Dendritic cell treated with granulocyte-macrophage colony-stimulating factor and Interleukin-4, amounts not matched to agents 40 ng/mL and 50 ng/mL, for 4 days (primary cell): Measurements from ENCODE around the gene BPHL.
"Not testable (repeated sequence)": the region's sequence is repeated elsewhere in the genome, so short reads cannot be mapped to it uniquely, and the experiment has no call there.

Experiments
- H3K27ac Mint-ChIP-seq: one replicate; pipeline ENCODE4 v1.8.0; 2022; ENCODE audit warnings: mild to moderate bottlenecking, mixed read lengths
- H3K27me3 Mint-ChIP-seq: one replicate; pipeline ENCODE4 v1.8.0; 2022; ENCODE audit warnings: mild to moderate bottlenecking, mixed read lengths
- H3K36me3 Mint-ChIP-seq: one replicate; pipeline ENCODE4 v1.8.0; 2022; ENCODE audit warnings: low read depth, mixed read lengths
- H3K4me1 Mint-ChIP-seq: one replicate; pipeline ENCODE4 v1.8.0; 2022; ENCODE audit warnings: low read depth, mixed read lengths
- H3K4me3 Mint-ChIP-seq: one replicate; pipeline ENCODE4 v1.8.0; 2022; ENCODE audit warnings: mild to moderate bottlenecking, moderate library complexity, mixed read lengths
- H3K9me3 Mint-ChIP-seq: one replicate; pipeline ENCODE4 v1.8.0; 2022; ENCODE audit warnings: mixed read lengths
- intact Hi-C: fragments of 100-400 bp; cut with micrococcal nuclease; formaldehyde crosslinking; loops from one replicate; pipeline ENCODE4 v1.15.0; 2022

Gene BPHL

GRCh38 chr6:3170676-3171075, 52.2 kb downstream of the BPHL start:
- H3K4me3 Mint-ChIP-seq, intact Hi-C loops, H3K27ac Mint-ChIP-seq: not testable (repeated sequence)

GRCh38 chr6:3171313-3172175, 53.0 kb downstream of the BPHL start:
- intact Hi-C loops, H3K36me3 Mint-ChIP-seq, H3K9me3 Mint-ChIP-seq, H3K27me3 Mint-ChIP-seq, H3K4me1 Mint-ChIP-seq, H3K27ac Mint-ChIP-seq, H3K4me3 Mint-ChIP-seq: not testable (repeated sequence)

More at GRCh38 chr6:3170676-3171075, 52.2 kb downstream of the BPHL start:
- H3K27me3 Mint-ChIP-seq, H3K36me3 Mint-ChIP-seq, H3K4me1 Mint-ChIP-seq, H3K9me3 Mint-ChIP-seq: not testable (repeated sequence)

GRCh38 chr6:3172789-3173188, 54.3 kb downstream of the BPHL start:
- H3K27me3 Mint-ChIP-seq, intact Hi-C loops, H3K4me3 Mint-ChIP-seq, H3K4me1 Mint-ChIP-seq, H3K36me3 Mint-ChIP-seq, H3K9me3 Mint-ChIP-seq, H3K27ac Mint-ChIP-seq: not testable (repeated sequence)

GRCh38 chr6:3173636-3174089, 55.2 kb downstream of the BPHL start:
- intact Hi-C loops, H3K4me3 Mint-ChIP-seq, H3K4me1 Mint-ChIP-seq, H3K27ac Mint-ChIP-seq, H3K9me3 Mint-ChIP-seq, H3K36me3 Mint-ChIP-seq, H3K27me3 Mint-ChIP-seq: not testable (repeated sequence)

- no peaks in the 10 kb centered on the region for H3K36me3 Mint-ChIP-seq
- H3K9me3 Mint-ChIP-seq = no peaks in the 10 kb centered on the region
- H3K27ac Mint-ChIP-seq = no peak overlapping the region
- no peak overlapping the region for H3K4me3 Mint-ChIP-seq
- peaks cover 6% of the 10 kb centered on the region for H3K4me1 Mint-ChIP-seq
- peaks cover 21% of the 10 kb centered on the region for H3K27me3 Mint-ChIP-seq
- intact Hi-C loops = no loop called here
Measured at GRCh38 chr6:3175715-3176402, 57.3 kb downstream of the BPHL start.

- intact Hi-C loops = no loop called here
- Mint-ChIP-seq H3K27me3 (peaks cover 25% of the 10 kb centered on the region), H3K36me3 (no peaks in the 10 kb centered on the region), H3K9me3 (no peaks in the 10 kb centered on the region), H3K4me3 (no peak overlapping the region), H3K27ac (no peak overlapping the region), H3K4me1 (peaks cover 6% of the 10 kb centered on the region)
Measured at GRCh38 chr6:3176562-3177355, 58.2 kb downstream of the BPHL start.

GRCh38 chr6:3178666-3179065, 60.2 kb downstream of the BPHL start:
- H3K27me3 Mint-ChIP-seq = peaks cover 24% of the 10 kb centered on the region
- intact Hi-C loops, H3K4me1 Mint-ChIP-seq, H3K4me3 Mint-ChIP-seq, H3K27ac Mint-ChIP-seq, H3K36me3 Mint-ChIP-seq, H3K9me3 Mint-ChIP-seq: not testable (repeated sequence)

- H3K9me3 Mint-ChIP-seq, H3K4me1 Mint-ChIP-seq, H3K4me3 Mint-ChIP-seq, H3K27ac Mint-ChIP-seq, H3K36me3 Mint-ChIP-seq, intact Hi-C loops: not testable (repeated sequence)
- peaks cover 32% of the 10 kb centered on the region for H3K27me3 Mint-ChIP-seq
Measured at GRCh38 chr6:3179945-3180344, 61.4 kb downstream of the BPHL start.

- peaks cover 6% of the 10 kb centered on the region for H3K4me1 Mint-ChIP-seq
- H3K27me3 Mint-ChIP-seq = peaks cover 37% of the 10 kb centered on the region
- intact Hi-C loops = no loop called here
- no peak overlapping the region for H3K27ac Mint-ChIP-seq
- no peaks in the 10 kb centered on the region for H3K36me3 Mint-ChIP-seq
- no peak overlapping the region for H3K4me3 Mint-ChIP-seq
- no peaks in the 10 kb centered on the region for H3K9me3 Mint-ChIP-seq
Measured at GRCh38 chr6:3181105-3181504, 62.6 kb downstream of the BPHL start.

GRCh38 chr6:3183066-3183465, 64.6 kb downstream of the BPHL start:
- no peaks in the 10 kb centered on the region for H3K4me1 Mint-ChIP-seq
- no peak overlapping the region for H3K4me3 Mint-ChIP-seq
- peaks cover 40% of the 10 kb centered on the region for H3K27me3 Mint-ChIP-seq
- no peak overlapping the region for H3K27ac Mint-ChIP-seq
- H3K36me3 Mint-ChIP-seq = no peaks in the 10 kb centered on the region
- no peaks in the 10 kb centered on the region for H3K9me3 Mint-ChIP-seq
- intact Hi-C loops = no loop called here

GRCh38 chr6:3186974-3187382, 68.5 kb downstream of the BPHL start:
- H3K4me3 Mint-ChIP-seq = no peak overlapping the region
- no peaks in the 10 kb centered on the region for H3K4me1 Mint-ChIP-seq
- H3K27ac Mint-ChIP-seq = no peak overlapping the region
- H3K27me3 Mint-ChIP-seq = peaks cover 23% of the 10 kb centered on the region
- H3K9me3 Mint-ChIP-seq = no peaks in the 10 kb centered on the region
- intact Hi-C loops = no loop called here
- H3K36me3 Mint-ChIP-seq = no peaks in the 10 kb centered on the region

- Mint-ChIP-seq H3K36me3 (no peaks in the 10 kb centered on the region), H3K4me3 (no peak overlapping the region), H3K4me1 (no peaks in the 10 kb centered on the region), H3K9me3 (no peaks in the 10 kb centered on the region), H3K27ac (no peak overlapping the region), H3K27me3 (peaks cover 23% of the 10 kb centered on the region)
- intact Hi-C loops = no loop called here
Measured at GRCh38 chr6:3188262-3188661, 69.8 kb downstream of the BPHL start.

- H3K27me3 Mint-ChIP-seq = peaks cover 19% of the 10 kb centered on the region
- not testable (repeated sequence) for H3K27ac Mint-ChIP-seq
Measured at GRCh38 chr6:3189192-3189591, 70.7 kb downstream of the BPHL start.

GRCh38 chr6:3190056-3190455, 71.5 kb downstream of the BPHL start:
- Mint-ChIP-seq H3K27ac (no peak overlapping the region), H3K36me3 (no peaks in the 10 kb centered on the region), H3K4me1 (no peaks in the 10 kb centered on the region), H3K9me3 (no peaks in the 10 kb centered on the region), H3K4me3 (no peak overlapping the region), H3K27me3 (peaks cover 15% of the 10 kb centered on the region)
- intact Hi-C loops = no loop called here

More at GRCh38 chr6:3189192-3189591, 70.7 kb downstream of the BPHL start:
- H3K4me3 Mint-ChIP-seq, H3K36me3 Mint-ChIP-seq, intact Hi-C loops, H3K4me1 Mint-ChIP-seq, H3K9me3 Mint-ChIP-seq: not testable (repeated sequence)
